Esophagus mucosa (tissue), 1 donor: ENCODE results near the gene HOXB2. TPM values are rescaled to one million over a fixed set of nuclear protein-coding genes. Genes with fewer than 3 reads are reported as not detected.
A peak's percentile ranks its signal among the peaks of the same experiment; 100 is the strongest.
"Not testable (repeated sequence)": the region's sequence is repeated elsewhere in the genome, so short reads cannot be mapped to it uniquely, and the experiment has no call there.

Experiments used
- ATAC-seq: fragments of 200-7000 bp; cut with Tn5 transposase; one replicate; pipeline ENCODE4 v1.9.1; 2020
- total RNA-seq: library from RNA; stranded (reverse); gene quantifications from one replicate; pipeline ENCODE4 v1.2.4, GENCODE V29; 2023
- donor health status: DM: yes; HTN: yes; CAD: no.

The HOXB2 gene
- total RNA-seq, 1 donor from 2014 or later: 14.1 TPM

- ATAC-seq: no peak
Measured at GRCh38 chr17:48541036-48541576, 3.8 kb downstream of the HOXB2 start.

- no peak for ATAC-seq
Measured at GRCh38 chr17:48540213-48540612, 4.7 kb downstream of the HOXB2 start.

- peak; percentile 27 for ATAC-seq
Measured at GRCh38 chr17:48539177-48539576, 5.7 kb downstream of the HOXB2 start.

- no peak for ATAC-seq
Measured at GRCh38 chr17:48537316-48537715, 7.6 kb downstream of the HOXB2 start.

- ATAC-seq: not testable (repeated sequence)
Measured at GRCh38 chr17:48535793-48536559, 8.9 kb downstream of the HOXB2 start.

GRCh38 chr17:48532261-48532660, 12.6 kb downstream of the HOXB2 start:
- no peak for ATAC-seq

GRCh38 chr17:48530887-48531272, 14.0 kb downstream of the HOXB2 start, which contains the start of gene HOXB1:
Gene HOXB1 (minus strand): TSS chr17:48531011. CDS start chr17:48530904, 107 bp downstream.
- no peak for ATAC-seq

- no peak for ATAC-seq
Measured at GRCh38 chr17:48530208-48530886, 14.6 kb downstream of the HOXB2 start.

GRCh38 chr17:48529683-48530009, 15.3 kb downstream of the HOXB2 start:
- peak; percentile 84 for ATAC-seq

GRCh38 chr17:48528936-48529682, 15.8 kb downstream of the HOXB2 start:
- peak; percentile 80 for ATAC-seq

- ATAC-seq: no peak
Measured at GRCh38 chr17:48528153-48528935, 16.6 kb downstream of the HOXB2 start.

- no peak for ATAC-seq
Measured at GRCh38 chr17:48527547-48527932, 17.4 kb downstream of the HOXB2 start.

GRCh38 chr17:48526608-48527546, 18.0 kb downstream of the HOXB2 start:
- no peak for ATAC-seq

GRCh38 chr17:48523010-48523409, 21.9 kb downstream of the HOXB2 start:
- no peak for ATAC-seq

- no peak for ATAC-seq
Measured at GRCh38 chr17:48522031-48522653, 22.8 kb downstream of the HOXB2 start.

GRCh38 chr17:48520631-48521079, 24.3 kb downstream of the HOXB2 start:
- no peak for ATAC-seq

- no peak for ATAC-seq
Measured at GRCh38 chr17:48519427-48519826, 25.5 kb downstream of the HOXB2 start.

GRCh38 chr17:48517478-48517877, 27.4 kb downstream of the HOXB2 start:
- no peak for ATAC-seq

GRCh38 chr17:48515925-48516900, 28.7 kb downstream of the HOXB2 start:
- no peak for ATAC-seq
